GM12878 (cell line): ENCODE measurements around the gene SPTBN1. TPM values are rescaled to one million over a fixed set of nuclear protein-coding genes. Genes with fewer than 3 reads are reported as not detected.

Experiments
- ATAC-seq: fragments of 200-7000 bp; cut with Tn5 transposase; 3 replicates; pipeline ENCODE4 v1.9.1; 2020; ENCODE audit warnings: mild to moderate bottlenecking, moderate library complexity
- BruUV-seq: library from RNA; stranded (reverse); fragments of 400-500 nt; replicated peaks from 2 replicates; lab custom pipeline; 2021; lab: Mats Ljungman, UMichigan
- CTCF ChIA-PET: fragments of 300-600 bp; sonication (Branson Sonifier 250); formaldehyde crosslinking; extraction: SDS; loops from one replicate; lab custom pipeline; 2021; ENCODE audit warnings: inconsistent platforms; lab: Yijun Ruan, JAX
- POLR2A ChIA-PET: fragments of 350-600 bp; formaldehyde crosslinking; extraction: SDS; loops from one replicate; lab custom pipeline; 2021; ENCODE audit warnings: inconsistent platforms; lab: Charles Lee
- RAD21 ChIA-PET: fragments of 300-600 bp; sonication (Branson Sonifier 250); formaldehyde crosslinking; loops from one replicate; lab custom pipeline; 2023; ENCODE audit warnings: antibody characterized with exemption; ENCODE audit not compliant: unreplicated experiment; lab: Charles Lee
- SMC1A ChIA-PET: fragments of 300-600 bp; sonication (Branson Sonifier 250); formaldehyde crosslinking; loops from one replicate; lab custom pipeline; 2023; ENCODE audit not compliant: unreplicated experiment, uncharacterized antibody; lab: Charles Lee
- DNase-seq: peaks from one replicate; pipeline ENCODE4 v3.0.0-alpha.2; 2011; ENCODE audit warnings: low read depth, low spot score
- FAIRE-seq: peaks from 3 replicates; lab custom pipeline; 2011; peaks lifted over from hg19 to GRCh38; lab: Jason Lieb, UNC
- H2AFZ ChIP-seq: 2 replicates; pipeline ENCODE4 v1.6.0; 2011; ENCODE audit warnings: low read depth, low read length, control low read depth; ENCODE audit not compliant: control insufficient read depth
- H3K27ac ChIP-seq: 2 replicates; pipeline ENCODE4 v1.5.1; 2011; ENCODE audit warnings: control low read depth; ENCODE audit not compliant: control insufficient read depth, insufficient read depth
- H3K27me3 ChIP-seq, 2 experiments: replicated peaks in 1 of 2; 2 replicates each; pipeline versions ENCODE4 v1.6.0 to v1.6.1; 2011; ENCODE audit warnings: low read length in 1 of 2; ENCODE audit not compliant: control insufficient read depth in 2 of 2, insufficient read depth in 2 of 2
- H3K36me3 ChIP-seq, 2 experiments: 2 replicates each; pipeline ENCODE4 v1.5.1; 2011; ENCODE audit warnings: low read length in 1 of 2; ENCODE audit not compliant: control insufficient read depth in 2 of 2, insufficient read depth in 2 of 2
- H3K4me1 ChIP-seq: 2 replicates; pipeline ENCODE4 v1.6.1; 2011; ENCODE audit warnings: mild to moderate bottlenecking, low read length, moderate library complexity, mixed read lengths; ENCODE audit not compliant: control insufficient read depth, insufficient read depth
- H3K4me2 ChIP-seq: 2 replicates; pipeline ENCODE4 v1.6.0; 2011; ENCODE audit warnings: control low read depth; ENCODE audit not compliant: control insufficient read depth, insufficient read depth
- H3K4me3 ChIP-seq: fragments of 200-600 bp; sonication (generic); 2 replicates; pipeline ENCODE4 v1.5.1; 2016
- H3K79me2 ChIP-seq: 2 replicates; pipeline ENCODE4 v1.6.0; 2011; ENCODE audit warnings: low read length; ENCODE audit not compliant: control insufficient read depth, insufficient read depth
- H3K9ac ChIP-seq: 2 replicates; pipeline ENCODE4 v1.8.0; 2011; ENCODE audit warnings: low read length, control low read depth, mixed read lengths; ENCODE audit not compliant: control insufficient read depth, insufficient read depth
- H3K9me3 ChIP-seq: replicated peaks from 3 replicates; pipeline ENCODE4 v1.5.1; 2011; ENCODE audit warnings: mild to moderate bottlenecking, low read length; ENCODE audit not compliant: control insufficient read depth, insufficient read depth
- H4K20me1 ChIP-seq: 2 replicates; pipeline ENCODE4 v1.6.0; 2011; ENCODE audit not compliant: control insufficient read depth, insufficient read depth
- ATF3 ChIP-seq: IDR thresholded peaks from 2 replicates; pipeline ENCODE4 v1.6.1; 2011; ENCODE audit warnings: low read depth, mild to moderate bottlenecking, low read length, moderate library complexity, borderline replicate concordance; ENCODE audit errors: extremely low read depth
- CEBPZ ChIP-seq: fragments of 150-350 bp; IDR thresholded peaks from 2 replicates; pipeline ENCODE4 v1.6.1; 2016; ENCODE audit warnings: low read depth, low read length
- CTCF ChIP-seq, 3 experiments: IDR thresholded peaks in 2 of 3; conservative IDR thresholded peaks in 1 of 3; 2 replicates each; pipeline ENCODE4 v1.5.1; 2011; ENCODE audit warnings: low read depth in 3 of 3, low read length in 3 of 3, mild to moderate bottlenecking in 3 of 3, control low read depth in 2 of 3, moderate library complexity in 2 of 3, inconsistent platforms in 1 of 3, mixed read lengths in 1 of 3; ENCODE audit not compliant: control insufficient read depth in 2 of 3, insufficient read depth in 1 of 3; ENCODE audit errors: extremely low read depth in 1 of 3
- EZH2 ChIP-seq: IDR thresholded peaks from 2 replicates; pipeline ENCODE4 v1.6.1; 2012; ENCODE audit warnings: low read depth, mild to moderate bottlenecking, control low read depth, inconsistent platforms, low read length, borderline replicate concordance; ENCODE audit not compliant: control insufficient read depth
- FOXK2 ChIP-seq: fragments of 450-650 bp; IDR thresholded peaks from 2 replicates; pipeline ENCODE4 v1.6.1; 2017; ENCODE audit warnings: mild to moderate bottlenecking, moderate library complexity
- HDGF ChIP-seq: fragments of 450-650 bp; IDR thresholded peaks from 2 replicates; pipeline ENCODE4 v1.6.1; 2016; ENCODE audit warnings: antibody characterized with exemption
- MAX ChIP-seq: IDR thresholded peaks from 2 replicates; pipeline ENCODE4 v1.6.1; 2012; ENCODE audit warnings: low read depth, low read length, improper control_type of control experiment
- NFIC ChIP-seq: IDR thresholded peaks from 2 replicates; pipeline ENCODE4 v1.6.1; 2012; ENCODE audit warnings: low read depth, mild to moderate bottlenecking, inconsistent platforms, low read length, moderate library complexity
- NFXL1 ChIP-seq: fragments of 450-650 bp; IDR thresholded peaks from 2 replicates; pipeline ENCODE4 v1.6.1; 2017; ENCODE audit warnings: antibody characterized with exemption, mild to moderate bottlenecking, borderline replicate concordance
- PKNOX1 ChIP-seq: fragments of 450-650 bp; IDR thresholded peaks from 2 replicates; pipeline ENCODE4 v1.6.1; 2016; ENCODE audit warnings: mild to moderate bottlenecking
- RAD51 ChIP-seq: fragments of 450-650 bp; IDR thresholded peaks from 2 replicates; pipeline ENCODE4 v1.6.1; 2016; ENCODE audit warnings: moderate library complexity, mild to moderate bottlenecking, inconsistent platforms
- RELA ChIP-seq: fragments of 450-650 bp; IDR thresholded peaks from 2 replicates; pipeline ENCODE4 v1.8.0; 2014; ENCODE audit warnings: borderline replicate concordance; ENCODE audit not compliant: partially characterized antibody
- TCF3 ChIP-seq: IDR thresholded peaks from 2 replicates; pipeline ENCODE4 v1.6.1; 2012; ENCODE audit warnings: low read depth, mild to moderate bottlenecking, low read length, borderline replicate concordance; ENCODE audit not compliant: insufficient read depth
- USF2 ChIP-seq: IDR thresholded peaks from 2 replicates; pipeline ENCODE4 v1.6.1; 2011; ENCODE audit warnings: low read depth, low read length, improper control_type of control experiment, borderline replicate concordance
- YBX1 ChIP-seq: fragments of 450-650 bp; IDR thresholded peaks from 2 replicates; pipeline ENCODE4 v1.6.1; 2016; ENCODE audit warnings: antibody characterized with exemption
- in situ Hi-C: fragments of 300-500 bp; cut with MboI; formaldehyde crosslinking; loops from 9 replicates; pipeline ENCODE4 v1.14.3; 2018; ENCODE audit warnings: mixed read lengths
- intact Hi-C: fragments of 100-400 bp; cut with micrococcal nuclease; formaldehyde crosslinking; loops from one replicate; pipeline ENCODE4 v1.14.2; 2022; ENCODE audit not compliant: unreplicated experiment
- polyA plus RNA-seq, 11 experiments: library from polyadenylated mRNA; depleted of rRNA in 4 of 11; unstranded in 6 of 11; stranded (reverse) in 5 of 11; fragments of >200 nt; fragmentation: Nextera tagmentation in 4 of 11; fragmentation: Illumina TruSeq in 1 of 11; extraction: Ambion mirVana in 4 of 11; extraction: Trizol in 1 of 11; gene quantifications; 1 replicate in 1 of 11; 2 replicates in 10 of 11; pipeline versions ENCODE4 v1.2.1 to v1.2.3, GENCODE V29; 2011 to 2016; ENCODE audit warnings: inconsistent platforms in 2 of 11, missing spikeins in 2 of 11, low read depth in 1 of 11
- total RNA-seq, 4 experiments: library from RNA; depleted of rRNA in 3 of 4; stranded (reverse); fragments of >200 nt in 3 of 4; fragmentation: Illumina TruSeq in 1 of 4; extraction: Trizol in 1 of 4; gene quantifications; 2 replicates each; pipeline versions ENCODE4 v1.2.1 to v1.2.3, GENCODE V29; 2013 to 2021

Gene SPTBN1
- total and polyA plus RNA-seq, 10 of the 15 experiments (the other 5 are each of a cell fraction or from before 2014, with no cell fraction given): 20.6 to 154 (median 76.7) TPM

- Histone ChIP-seq H3K9ac (no peak overlapping the region), H2AFZ (no peak overlapping the region), H3K79me2 (no peaks in the 10 kb centered on the region), H3K27ac (no peak overlapping the region), H3K27me3 (no peaks in the 10 kb centered on the region), H3K4me3 (no peak overlapping the region), H4K20me1 (no peaks in the 10 kb centered on the region), H3K9me3 (no peaks in the 10 kb centered on the region), H3K4me2 (no peak overlapping the region), H3K4me1 (no peaks in the 10 kb centered on the region), H3K36me3 (no peaks in the 10 kb centered on the region)
- RAD21 ChIA-PET: interaction anchor here (1.1 to 1.2 kb wide), 3 partner anchors 9 to 406 kb away, joined by 3 to 5 read pairs (median 3); no protein-coding TSS in a partner anchor
- ATAC-seq (no peak), FAIRE-seq (no peak), DNase-seq (no peak)
- in situ Hi-C loops: no loop called here
- SMC1A ChIA-PET: interaction anchor here (0.8 to 2.5 kb wide), 6 partner anchors 9 to 406 kb away, joined by 3 to 9 read pairs (median 3); no protein-coding TSS in a partner anchor
- POLR2A ChIA-PET: no interaction called here
- intact Hi-C loops: no loop called here
- CTCF ChIA-PET: interaction anchor here (0.6 to 2.5 kb wide), 4 partner anchors 9 to 342 kb away, joined by 3 to 18 read pairs (median 6); no protein-coding TSS in a partner anchor
- BruUV-seq: no TSS peak
- no peak for TF ChIP-seq TCF3
- TF ChIP-seq RELA: no peak
- no peak for TF ChIP-seq YBX1
- no peak for TF ChIP-seq NFIC
- no peak for TF ChIP-seq MAX
- no peak for TF ChIP-seq EZH2
- no peak for TF ChIP-seq USF2
- TF ChIP-seq FOXK2: no peak
- no peak for TF ChIP-seq CEBPZ
- TF ChIP-seq NFXL1: no peak
- no peak for TF ChIP-seq HDGF
- TF ChIP-seq RAD51: no peak
- no peak for TF ChIP-seq CTCF (IDR thresholded peaks at IDR 0.05 in 2 of 3, conservative IDR thresholded peaks at IDR 0.05 in 1 of 3; ENCODE audit: control insufficient read depth in 2 of 3, extremely low read depth in 1 of 3, insufficient read depth in 1 of 3, low read depth in 3 of 3, low read length in 3 of 3)
- no peak for TF ChIP-seq PKNOX1
- no peak for TF ChIP-seq ATF3
Observed at GRCh38 chr2:54513363-54513715, 57.2 kb downstream of the SPTBN1 start.
